Measurements from ENCODE around the gene DUS3L. TPM values are rescaled to one million over a fixed set of nuclear protein-coding genes. Genes with fewer than 3 reads are reported as not detected.

DUS3L gene
- 79.0 and 84.6 TPM in 2 replicates for total RNA-seq
- 36.6 TPM for total RNA-seq (2013)
- polyA plus RNA-seq, result 118 and 202 TPM in 2 replicates
- polyA minus RNA-seq, result 94.0 and 139 TPM in 2 replicates

- under 1% methylated on average over 64 of the region's 72 CpGs for WGBS (ENCODE audit: insufficient coverage)
Observed at GRCh38 chr19:5790559-5791520, at the start of gene DUS3L. Gene DUS3L, minus strand, starts transcription at chr19:5791163. Its CDS starts 22 bp downstream, at chr19:5791141.

More at GRCh38 chr19:5790559-5791520, at the start of gene DUS3L:
- peaks cover 7% of the 10 kb centered on the region for H3K79me2 ChIP-seq (ENCODE audit: control insufficient read depth, insufficient read depth, low read length)
- H3K9me3 ChIP-seq (ENCODE audit: control extremely low read depth in 1 of 3, control insufficient read depth in 2 of 3, insufficient read depth in 1 of 3, low read length in 2 of 3), result peaks cover 0 to 20% (median 3%) of the 10 kb centered on the region in 3 donors
- Mint-ChIP-seq H3K27ac (peak within 1 kb of the TSS; percentile 100), H3K4me3 (peak within 1 kb of the TSS; percentile 98), H3K27me3 (no peaks in the 10 kb centered on the region), H3K9me3 (ENCODE audit: insufficient read depth) (no peaks in the 10 kb centered on the region), H3K4me1 (peaks cover 10% of the 10 kb centered on the region)
- H3K36me3 ChIP-seq (replicated peaks in 1 of 2; ENCODE audit: control extremely low read depth in 1 of 2, control insufficient read depth in 1 of 2, extremely low read depth in 1 of 2, insufficient read depth in 2 of 2, low read length in 1 of 2), result peaks cover 0 to 38% of the 10 kb centered on the region in 2 experiments
- ChIA-PET POLR2A (interaction anchor here (0.5 to 1.4 kb wide), 3 partner anchors 18 to 113 kb away, joined by 3 to 5 read pairs (median 3); no protein-coding TSS in a partner anchor), CTCF (interaction anchor here (2.5 kb wide), 1 partner anchor 13 kb away, joined by 16 read pairs; no protein-coding TSS in a partner anchor)
- peak within 1 kb of the TSS; percentile 77 for H3K9ac ChIP-seq (ENCODE audit: low read length)
- TF ChIP-seq CTCF (IDR thresholded peaks at IDR 0.05) (no peak), EZH2 (IDR thresholded peaks at IDR 0.05; ENCODE audit: borderline replicate concordance, insufficient read depth, low read depth, low read length, poor library complexity, severe bottlenecking) (no peak)
- peak; percentile 97 for DNase-seq
- intact Hi-C loops (cut with micrococcal nuclease), result loop anchor here (1.0 to 2.0 kb wide), 6 partner anchors 13 to 168 kb away; partner anchors contain the start of genes MICOS13, RPL36, SAFB and SAFB2
- peaks cover 5 to 16% of the 10 kb centered on the region in 2 donors for H3K4me1 ChIP-seq (ENCODE audit: control insufficient read depth in 2 of 2, insufficient read depth in 2 of 2, low read length in 2 of 2)
- H2AFZ ChIP-seq (ENCODE audit: insufficient read depth, low read depth, low read length, poor library complexity, severe bottlenecking), result peak within 1 kb of the TSS; percentile 62
- H3K4me3 ChIP-seq (ENCODE audit: control extremely low read depth in 1 of 5, extremely low read depth in 1 of 5, insufficient read depth in 1 of 5, low read depth in 2 of 5, low read length in 4 of 5), result peak within 1 kb of the TSS; percentile 67 to 91 (median 87)
- peaks cover 0 to 6% (median 0%) of the 10 kb centered on the region in 4 experiments for H3K27me3 ChIP-seq (replicated peaks in 1 of 4; ENCODE audit: control extremely low read depth in 1 of 4, control insufficient read depth in 3 of 4, insufficient read depth in 4 of 4, low read length in 3 of 4)
- peaks cover 28% of the 10 kb centered on the region for H4K20me1 ChIP-seq (ENCODE audit: control insufficient read depth, insufficient read depth, low read length, poor library complexity, severe bottlenecking)
- H3K27ac ChIP-seq (ENCODE audit: low read length in 2 of 2), result peak within 1 kb of the TSS; percentile 97 to 98
- peak within 1 kb of the TSS; percentile 72 for H3K4me2 ChIP-seq (replicated peaks; ENCODE audit: low read depth, low read length, poor library complexity, severe bottlenecking)
- peak; percentile 92 for ATAC-seq (ENCODE audit: low read depth)
